GM18505 (cell line): Measurements from ENCODE around the gene BTBD7.
"Not testable (repeated sequence)": the region's sequence is repeated elsewhere in the genome, so short reads cannot be mapped to it uniquely, and the experiment has no call there.

ENCODE experiments used
- ATAC-seq: cut with Tn5 transposase; IDR thresholded peaks from one replicate; pipeline ENCODE4 v1.9.1; 2021; ENCODE audit not compliant: unreplicated experiment
- POLR2A ChIP-seq: IDR thresholded peaks from 4 replicates; pipeline ENCODE4 v1.6.1; 2011; ENCODE audit warnings: borderline replicate concordance; ENCODE audit not compliant: insufficient read depth, insufficient read length; ENCODE audit errors: extremely low read depth

Gene BTBD7

DNA sequence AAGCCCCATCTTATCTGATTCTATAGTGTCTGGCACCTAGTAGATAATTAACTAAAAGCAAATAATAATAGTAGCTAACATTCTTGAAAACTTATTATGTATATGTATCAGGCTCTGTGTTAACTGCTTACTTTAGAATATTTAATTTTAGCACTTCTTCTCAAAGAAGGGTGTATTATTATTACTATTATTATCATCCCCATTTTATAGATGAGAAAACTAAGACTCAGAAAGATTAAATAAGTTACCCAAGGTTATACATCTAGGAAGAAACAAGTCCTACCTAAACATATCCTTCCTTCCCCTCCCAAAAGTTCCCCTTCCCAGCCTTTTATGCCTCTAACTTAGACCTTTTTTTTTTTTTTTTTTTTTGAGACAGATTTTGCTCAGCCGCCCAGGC lies 64.4 kb downstream of the BTBD7 start:
- no peak for ATAC-seq

GRCh38 chr14:93267149-93267711 lies 65.6 kb downstream of the BTBD7 start:
- no peak for TF ChIP-seq POLR2A
- ATAC-seq = no peak

More for the DNA sequence above, 64.4 kb downstream of the BTBD7 start:
- TF ChIP-seq POLR2A = no peak

GRCh38 chr14:93266127-93266526 lies 66.7 kb downstream of the BTBD7 start:
- no peak for TF ChIP-seq POLR2A
- ATAC-seq = no peak

DNA sequence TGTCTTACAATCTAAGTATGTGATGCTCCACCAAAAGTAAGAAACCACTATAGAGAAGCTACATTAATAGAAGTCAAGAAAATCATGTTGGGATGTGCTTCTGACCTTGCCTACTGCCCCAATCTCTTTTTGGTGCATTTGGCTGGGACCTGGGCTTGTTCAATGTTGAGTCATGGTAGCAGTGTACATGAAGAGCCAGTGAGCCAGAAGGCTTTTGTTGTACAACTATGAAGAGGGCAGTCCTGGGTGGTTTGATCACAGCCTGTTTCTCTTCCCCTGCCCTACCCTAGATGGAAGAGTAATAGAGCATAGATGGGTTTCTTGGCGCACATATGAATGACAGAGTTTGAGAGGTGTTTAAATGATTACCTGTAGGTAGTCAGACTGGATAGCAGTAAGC lies 69.4 kb downstream of the BTBD7 start:
- ATAC-seq = no peak
- no peak for TF ChIP-seq POLR2A

DNA sequence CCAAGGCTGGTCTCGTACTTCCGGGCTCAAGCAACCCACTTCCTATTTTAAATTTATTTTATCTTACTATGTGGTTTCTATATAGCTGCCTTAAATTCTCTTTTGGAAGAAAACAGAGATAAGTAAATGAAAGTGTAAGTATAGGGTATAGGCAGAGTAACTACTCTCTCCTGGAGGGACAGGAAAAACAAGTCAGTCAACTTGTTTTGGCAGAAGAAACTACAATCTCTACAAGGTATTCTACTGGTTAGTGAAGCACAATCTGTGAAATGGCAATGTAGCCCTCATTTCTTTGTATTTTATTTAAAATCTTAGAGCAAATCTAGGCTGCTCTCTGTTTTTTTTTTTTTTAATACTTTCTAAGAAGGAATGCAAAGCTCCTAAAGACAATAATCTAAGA lies 70.4 kb downstream of the BTBD7 start:
- TF ChIP-seq POLR2A = no peak
- ATAC-seq = no peak

DNA sequence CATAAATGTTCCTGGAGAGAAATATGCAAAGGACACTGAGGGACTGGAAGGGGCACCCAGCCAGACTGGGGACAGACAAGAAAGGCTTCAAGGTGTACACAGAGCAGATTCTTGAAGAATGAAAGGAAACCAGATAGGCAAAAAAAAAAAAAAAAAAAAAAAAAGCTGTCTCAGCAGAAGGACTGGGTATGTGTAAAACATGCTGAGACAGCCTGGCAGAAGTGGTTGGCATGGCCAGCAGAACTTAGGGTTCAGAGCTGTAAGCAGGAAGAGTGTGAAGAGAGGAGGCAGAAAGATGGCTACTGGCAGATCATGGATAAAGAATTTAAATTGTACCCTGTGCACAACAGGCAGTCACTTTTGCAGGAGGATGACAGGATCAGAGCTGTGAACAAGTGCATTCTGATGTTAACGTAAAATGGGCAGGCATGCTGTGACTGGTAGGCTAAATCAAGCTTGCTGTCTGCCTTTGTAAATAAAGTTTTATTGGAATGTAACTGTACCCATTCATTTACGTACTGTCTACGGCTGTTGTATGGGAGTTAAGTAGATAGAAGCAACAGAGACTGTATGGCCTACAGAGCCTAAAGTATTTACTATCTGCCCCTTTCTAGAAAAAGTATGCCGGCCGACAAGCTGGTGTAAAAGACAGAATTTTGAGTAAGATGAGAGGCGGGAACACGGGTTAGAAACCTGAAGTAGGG lies 83.6 kb downstream of the BTBD7 start:
- no peak for ATAC-seq
- TF ChIP-seq POLR2A = no peak

GRCh38 chr14:93246534-93246933 lies 86.3 kb downstream of the BTBD7 start:
- TF ChIP-seq POLR2A = no peak
- no peak for ATAC-seq

GRCh38 chr14:93245764-93246420 lies 86.9 kb downstream of the BTBD7 start:
- TF ChIP-seq POLR2A = no peak
- no peak for ATAC-seq

- TF ChIP-seq POLR2A = no peak
- no peak for ATAC-seq
Measured at GRCh38 chr14:93240678-93241000, 92.2 kb downstream of the BTBD7 start.

GRCh38 chr14:93239869-93240677 lies 92.8 kb downstream of the BTBD7 start:
- TF ChIP-seq POLR2A = no peak

GRCh38 chr14:93234798-93235197 lies 98.0 kb downstream of the BTBD7 start:
- no peak for ATAC-seq
- TF ChIP-seq POLR2A = no peak

More at GRCh38 chr14:93239869-93240677, 92.8 kb downstream of the BTBD7 start:
- ATAC-seq = no peak

- not testable (repeated sequence) for ATAC-seq
Measured at GRCh38 chr14:93233078-93233477, 99.8 kb downstream of the BTBD7 start.

GRCh38 chr14:93232159-93232558 lies 100.7 kb downstream of the BTBD7 start:
- no peak for TF ChIP-seq POLR2A
- ATAC-seq = no peak
